ENCODE measurements around the gene EGFL6.

Gene EGFL6

GRCh38 chrX:13581554-13581953, 12.2 kb downstream of the EGFL6 start:
- Histone ChIP-seq H3F3A (ENCODE audit: insufficient read depth, low read length) (no peaks in the 10 kb centered on the region), H3K9me2 (replicated peaks; ENCODE audit: insufficient read depth, low read length) (no peaks in the 10 kb centered on the region), H3K4me3 (ENCODE audit: low read length) (no peak overlapping the region), H3K4me1 (ENCODE audit: low read length) (no peaks in the 10 kb centered on the region), H3K27me3 (replicated peaks; ENCODE audit: insufficient read depth, low read length) (no peaks in the 10 kb centered on the region), H2AFZ (ENCODE audit: low read length) (no peak overlapping the region), H3K79me2 (ENCODE audit: low read length) (no peaks in the 10 kb centered on the region), H3K36me3 (replicated peaks; ENCODE audit: insufficient read depth, low read length) (no peaks in the 10 kb centered on the region), H3K9ac (ENCODE audit: low read length) (no peak overlapping the region), H3K4me2 (ENCODE audit: low read depth, low read length) (no peak overlapping the region), H3K27ac (ENCODE audit: low read length) (no peak overlapping the region), H3K9me3 (replicated peaks; ENCODE audit: insufficient read depth, low read length) (no peaks in the 10 kb centered on the region), H4K20me1 (ENCODE audit: insufficient read depth, low read length) (no peaks in the 10 kb centered on the region)
- DNase-seq, result no peak
- TF ChIP-seq CTCF (IDR thresholded peaks at IDR 0.05; ENCODE audit: low read length) (no peak), EZH2 (optimal IDR thresholded peaks at IDR 0.05; ENCODE audit: low read depth, low read length) (no peak), EZH2phosphoT487 (IDR thresholded peaks at IDR 0.05; ENCODE audit: low read length) (no peak)

- no peak overlapping the region for H3K4me2 ChIP-seq (ENCODE audit: low read depth, low read length)
- H3K4me3 ChIP-seq (ENCODE audit: low read length), result no peak overlapping the region
- H3K9me3 ChIP-seq (replicated peaks; ENCODE audit: insufficient read depth, low read length), result no peaks in the 10 kb centered on the region
Measured at GRCh38 chrX:13587786-13588477, 18.5 kb downstream of the EGFL6 start.

GRCh38 chrX:13590207-13590606, 20.8 kb downstream of the EGFL6 start:
- no peak overlapping the region for H2AFZ ChIP-seq (ENCODE audit: low read length)
- no peaks in the 10 kb centered on the region for H3K79me2 ChIP-seq (ENCODE audit: low read length)
- no peak overlapping the region for H3K4me3 ChIP-seq (ENCODE audit: low read length)
- no peak overlapping the region for H3K4me2 ChIP-seq (ENCODE audit: low read depth, low read length)
- H3K36me3 ChIP-seq (replicated peaks; ENCODE audit: insufficient read depth, low read length), result no peaks in the 10 kb centered on the region
- H3K9me3 ChIP-seq (replicated peaks; ENCODE audit: insufficient read depth, low read length), result no peaks in the 10 kb centered on the region
- H3K9me2 ChIP-seq (replicated peaks; ENCODE audit: insufficient read depth, low read length), result no peaks in the 10 kb centered on the region
- no peak for DNase-seq
- no peak for TF ChIP-seq EZH2phosphoT487 (IDR thresholded peaks at IDR 0.05; ENCODE audit: low read length)
- no peaks in the 10 kb centered on the region for H3F3A ChIP-seq (ENCODE audit: insufficient read depth, low read length)
- H3K9ac ChIP-seq (ENCODE audit: low read length), result no peak overlapping the region
- H3K4me1 ChIP-seq (ENCODE audit: low read length), result no peaks in the 10 kb centered on the region
- H4K20me1 ChIP-seq (ENCODE audit: insufficient read depth, low read length), result no peaks in the 10 kb centered on the region
- H3K27me3 ChIP-seq (replicated peaks; ENCODE audit: insufficient read depth, low read length), result no peaks in the 10 kb centered on the region
- no peak overlapping the region for H3K27ac ChIP-seq (ENCODE audit: low read length)

More at GRCh38 chrX:13587786-13588477, 18.5 kb downstream of the EGFL6 start:
- Histone ChIP-seq H3K27ac (ENCODE audit: low read length) (no peak overlapping the region), H3K27me3 (replicated peaks; ENCODE audit: insufficient read depth, low read length) (no peaks in the 10 kb centered on the region), H2AFZ (ENCODE audit: low read length) (no peak overlapping the region), H3K36me3 (replicated peaks; ENCODE audit: insufficient read depth, low read length) (no peaks in the 10 kb centered on the region), H3K4me1 (ENCODE audit: low read length) (no peaks in the 10 kb centered on the region), H4K20me1 (ENCODE audit: insufficient read depth, low read length) (no peaks in the 10 kb centered on the region), H3K9me2 (replicated peaks; ENCODE audit: insufficient read depth, low read length) (no peaks in the 10 kb centered on the region), H3K9ac (ENCODE audit: low read length) (no peak overlapping the region), H3K79me2 (ENCODE audit: low read length) (no peaks in the 10 kb centered on the region), H3F3A (ENCODE audit: insufficient read depth, low read length) (no peaks in the 10 kb centered on the region)
- DNase-seq, result no peak
- TF ChIP-seq CTCF (IDR thresholded peaks at IDR 0.05; ENCODE audit: low read length) (no peak), EZH2phosphoT487 (IDR thresholded peaks at IDR 0.05; ENCODE audit: low read length) (no peak), EZH2 (optimal IDR thresholded peaks at IDR 0.05; ENCODE audit: low read depth, low read length) (no peak)

- H2AFZ ChIP-seq (ENCODE audit: low read length), result no peak overlapping the region
- TF ChIP-seq EZH2phosphoT487 (IDR thresholded peaks at IDR 0.05; ENCODE audit: low read length) (no peak), CTCF (IDR thresholded peaks at IDR 0.05; ENCODE audit: low read length) (no peak), EZH2 (optimal IDR thresholded peaks at IDR 0.05; ENCODE audit: low read depth, low read length) (no peak)
- no peak overlapping the region for H3K4me2 ChIP-seq (ENCODE audit: low read depth, low read length)
- H3K9me2 ChIP-seq (replicated peaks; ENCODE audit: insufficient read depth, low read length), result no peaks in the 10 kb centered on the region
- H3K9ac ChIP-seq (ENCODE audit: low read length), result no peak overlapping the region
- no peaks in the 10 kb centered on the region for H3K9me3 ChIP-seq (replicated peaks; ENCODE audit: insufficient read depth, low read length)
- H3K4me3 ChIP-seq (ENCODE audit: low read length), result no peak overlapping the region
- H3F3A ChIP-seq (ENCODE audit: insufficient read depth, low read length), result no peaks in the 10 kb centered on the region
- DNase-seq, result no peak
- H3K4me1 ChIP-seq (ENCODE audit: low read length), result no peaks in the 10 kb centered on the region
- H3K79me2 ChIP-seq (ENCODE audit: low read length), result no peaks in the 10 kb centered on the region
- H3K27ac ChIP-seq (ENCODE audit: low read length), result no peak overlapping the region
- H3K36me3 ChIP-seq (replicated peaks; ENCODE audit: insufficient read depth, low read length), result no peaks in the 10 kb centered on the region
- H4K20me1 ChIP-seq (ENCODE audit: insufficient read depth, low read length), result no peaks in the 10 kb centered on the region
- H3K27me3 ChIP-seq (replicated peaks; ENCODE audit: insufficient read depth, low read length), result no peaks in the 10 kb centered on the region
Measured at GRCh38 chrX:13590914-13591313, 21.5 kb downstream of the EGFL6 start.

All from MM.1S (cell line).